ENCODE results near the gene SLC35B3.

GRCh38 chr6:8415913-8416312, 19.4 kb downstream of the SLC35B3 start:
- TF ChIP-seq CTCF (IDR thresholded peaks at IDR 0.05) (no peak), POLR2A (IDR thresholded peaks at IDR 0.05) (no peak)

Data from esophagus squamous epithelium (tissue), 4 donors.